SK-N-SH (cell line): ENCODE data around the gene GOLGA8K. TPM values are rescaled to one million over a fixed set of nuclear protein-coding genes. Genes with fewer than 3 reads are reported as not detected.
"Not testable (repeated sequence)": the region's sequence is repeated elsewhere in the genome, so short reads cannot be mapped to it uniquely, and the experiment has no call there.

ENCODE experiments used
- CTCF ChIA-PET: fragments of 300-600, 350-600 bp; formaldehyde crosslinking; extraction: SDS; loops from one replicate; lab custom pipeline; 2021; lab: Yijun Ruan, JAX
- POLR2A ChIA-PET: fragments of 350-600 bp; sonication (Branson Sonifier 250); formaldehyde crosslinking; extraction: SDS; loops from one replicate; lab custom pipeline; 2020; ENCODE audit warnings: antibody characterized with exemption, inconsistent platforms; lab: Yijun Ruan, JAX
- DNase-seq: peaks from one replicate; pipeline ENCODE4 v3.0.0; 2012
- H2AFZ ChIP-seq: fragments of 200-600 bp; sonication (generic); 2 replicates; pipeline ENCODE4 v1.8.1; 2016; ENCODE audit warnings: antibody characterized with exemption, mild to moderate bottlenecking, low read depth
- H3F3A ChIP-seq: fragments of 200-600 bp; sonication (generic); replicated peaks from 2 replicates; pipeline ENCODE3; 2016; ENCODE audit warnings: antibody characterized with exemption, mild to moderate bottlenecking; ENCODE audit not compliant: insufficient read depth
- H3K27ac ChIP-seq, 2 experiments: fragments of 200-500 bp in 1 of 2; fragments of 200-600 bp in 1 of 2; sonication (Bioruptor generic) in 1 of 2; sonication (generic), shearing (Covaris generic) in 1 of 2; 2 replicates each; pipeline versions ENCODE4 v1.5.1 to v1.6.1; 2014 to 2016; ENCODE audit warnings: low read depth in 2 of 2, inconsistent platforms in 1 of 2, low read length in 1 of 2, mild to moderate bottlenecking in 1 of 2, mixed read lengths in 1 of 2
- H3K27me3 ChIP-seq: fragments of 200-600 bp; sonication (generic), shearing (Covaris generic); 2 replicates; pipeline ENCODE4 v1.6.1; 2016; ENCODE audit warnings: mixed run types; ENCODE audit not compliant: insufficient read depth
- H3K36me3 ChIP-seq, 2 experiments: fragments of 200-500 bp in 1 of 2; fragments of 200-600 bp in 1 of 2; sonication (Bioruptor generic) in 1 of 2; sonication (generic) in 1 of 2; replicated peaks in 1 of 2; 2 replicates each; pipeline versions ENCODE3 to v1.5.1; 2014 to 2016; ENCODE audit warnings: low read length in 1 of 2, mild to moderate bottlenecking in 1 of 2; ENCODE audit not compliant: insufficient read depth in 2 of 2, control insufficient read depth in 1 of 2
- H3K4me1 ChIP-seq, 2 experiments: fragments of 200-500 bp in 1 of 2; fragments of 200-600 bp in 1 of 2; sonication (Bioruptor generic) in 1 of 2; sonication (generic), shearing (Covaris generic) in 1 of 2; 2 replicates each; pipeline versions ENCODE4 v1.5.1 to v1.6.1; 2014 to 2016; ENCODE audit warnings: low read depth in 1 of 2, low read length in 1 of 2, mixed run types in 1 of 2; ENCODE audit not compliant: insufficient read depth in 2 of 2, control insufficient read depth in 1 of 2
- H3K4me2 ChIP-seq: fragments of 200-600 bp; sonication (generic), shearing (Covaris generic); 2 replicates; pipeline ENCODE4 v1.6.1; 2017; ENCODE audit warnings: mixed run types
- H3K4me3 ChIP-seq, 2 experiments: fragments of 200-500 bp in 1 of 2; fragments of 200-600 bp in 1 of 2; sonication (Bioruptor generic) in 1 of 2; sonication (generic), shearing (Covaris generic) in 1 of 2; 2 replicates each; pipeline versions ENCODE4 v1.5.1 to v1.8.1; 2014 to 2016; ENCODE audit warnings: low read depth in 2 of 2, inconsistent platforms in 1 of 2, low read length in 1 of 2, mild to moderate bottlenecking in 1 of 2, mixed read lengths in 1 of 2, moderate library complexity in 1 of 2
- H3K79me2 ChIP-seq: fragments of 200-600 bp; sonication (generic); 2 replicates; pipeline ENCODE4 v1.8.1; 2017; ENCODE audit warnings: mild to moderate bottlenecking; ENCODE audit not compliant: insufficient read depth
- H3K9ac ChIP-seq: fragments of 200-600 bp; sonication (generic); 2 replicates; pipeline ENCODE4 v1.6.1; 2017; ENCODE audit warnings: mixed run types
- H3K9me2 ChIP-seq: fragments of 200-600 bp; sonication (generic); 2 replicates; pipeline ENCODE4 v1.6.1; 2017; ENCODE audit warnings: mixed run types
- H3K9me3 ChIP-seq: fragments of 200-600 bp; sonication (generic); 2 replicates; pipeline ENCODE4 v1.6.1; 2017; ENCODE audit warnings: mixed run types, mild to moderate bottlenecking, moderate library complexity
- H4K20me1 ChIP-seq: fragments of 200-600 bp; sonication (generic); 2 replicates; pipeline ENCODE4 v1.6.1; 2017; ENCODE audit warnings: mild to moderate bottlenecking, mixed run types; ENCODE audit not compliant: insufficient read depth
- WGBS: methylation state at CpG from one replicate; pipeline ENCODE4 v1.1.6; 2017; ENCODE audit warnings: low lambda C conversion rate; 5-methylcytosine and 5-hydroxymethylcytosine counted together
- polyA plus RNA-seq, 3 experiments: library from polyadenylated mRNA; depleted of rRNA; stranded (reverse); fragments of >200 nt; gene quantifications; 2 replicates each; pipeline ENCODE4 v1.2.3, GENCODE V29; 2012
- small RNA-seq, 7 experiments: library from RNA; depleted of rRNA; stranded (forward); fragments of <200 nt; gene quantifications; one replicate each; pipeline ENCODE3, GENCODE V24; 2012

Gene GOLGA8K
- polyA plus RNA-seq, 1 of the 3 experiments (the other 2 are of a cell fraction), result 0.08 TPM

- no CpG with 5 or more reads among the region's 31 CpGs for WGBS
- H3F3A ChIP-seq, H2AFZ ChIP-seq, H3K9ac ChIP-seq, CTCF ChIA-PET, H3K27me3 ChIP-seq, POLR2A ChIA-PET, H3K27ac ChIP-seq, H3K9me2 ChIP-seq, H3K36me3 ChIP-seq, H3K4me3 ChIP-seq, H4K20me1 ChIP-seq, H3K4me2 ChIP-seq, H3K79me2 ChIP-seq, H3K9me3 ChIP-seq, H3K4me1 ChIP-seq, DNase-seq: not testable (repeated sequence)
These were observed 56.1 kb downstream of the GOLGA8K start for GRCh38 chr15:32347037-32347436.

DNA sequence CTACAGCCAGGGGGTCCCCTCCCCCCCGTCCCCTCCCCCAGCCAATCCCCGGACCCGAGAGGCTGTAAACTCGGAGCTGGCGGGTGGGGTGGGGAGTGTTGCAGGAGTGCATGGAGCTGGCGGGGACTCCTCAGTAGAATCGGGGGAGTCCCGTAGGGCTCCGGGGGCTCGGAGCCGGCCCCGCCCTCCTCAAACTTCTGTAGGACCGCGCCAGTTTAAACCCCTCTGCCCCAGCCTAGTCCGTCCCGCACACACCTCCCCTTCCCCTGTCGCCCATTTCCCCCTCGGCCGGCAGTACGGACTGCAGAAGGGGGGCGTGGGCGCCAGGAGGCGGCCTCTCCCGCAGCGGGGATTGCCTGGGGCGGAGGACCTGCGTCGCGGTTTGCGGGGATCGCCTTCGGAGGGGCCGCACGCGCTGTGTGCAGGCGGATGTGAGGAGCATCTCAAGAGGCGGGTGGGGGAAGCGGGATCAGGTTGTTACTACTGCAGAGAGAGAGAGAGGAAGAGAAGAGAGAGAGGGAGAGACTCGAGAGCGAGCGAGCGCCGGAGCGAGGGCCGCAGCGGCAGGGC is 57.0 kb downstream of the GOLGA8K start:
- H3K4me2 ChIP-seq, H2AFZ ChIP-seq, H3K9me3 ChIP-seq, H3K4me1 ChIP-seq, H3K4me3 ChIP-seq, H3K27ac ChIP-seq, H3F3A ChIP-seq, H3K9me2 ChIP-seq, CTCF ChIA-PET, H3K27me3 ChIP-seq, POLR2A ChIA-PET, H4K20me1 ChIP-seq, H3K36me3 ChIP-seq, DNase-seq, H3K9ac ChIP-seq, H3K79me2 ChIP-seq: not testable (repeated sequence)
- no CpG with 5 or more reads among the region's 46 CpGs for WGBS

- H3K4me3 ChIP-seq, POLR2A ChIA-PET, H3K79me2 ChIP-seq, DNase-seq, H3K27ac ChIP-seq, H3K27me3 ChIP-seq, H3K36me3 ChIP-seq, H3K4me2 ChIP-seq, H3K9ac ChIP-seq, H4K20me1 ChIP-seq, H3K9me2 ChIP-seq, H2AFZ ChIP-seq, H3K4me1 ChIP-seq, H3K9me3 ChIP-seq, CTCF ChIA-PET, H3F3A ChIP-seq: not testable (repeated sequence)
- no CpG with 5 or more reads among the region's 3 CpGs for WGBS
These were observed 59.2 kb downstream of the GOLGA8K start for GRCh38 chr15:32343921-32344320.

Small RNAs within 50 kb of the gene (small RNA-seq; reads per million reads assigned to genes)
- gene RF00096 (0 reads per million in 7 experiments), gene RN7SL185P (0 to 1.3 (median 0.11) reads per million in 7 experiments), gene RN7SL539P (0 reads per million in 7 experiments)

Other genes with a start within 250 kb of the GOLGA8K start
- 0.26 and 0.31 TPM in 2 replicates for gene GOLGA8O, start 52.3 kb upstream of the GOLGA8K start, polyA plus RNA-seq (2012; rRNA removed)
- 1.2 and 1.6 TPM in 2 replicates for gene GOLGA8N, start 190.2 kb upstream of the GOLGA8K start, polyA plus RNA-seq (2012; rRNA removed)
- 4.5 and 4.8 TPM in 2 replicates for gene ARHGAP11A, start 212.2 kb upstream of the GOLGA8K start, polyA plus RNA-seq (2012; rRNA removed)
- gene SCG5, start 238.4 kb upstream of the GOLGA8K start, polyA plus RNA-seq (2012; rRNA removed), result 10.1 and 11.0 TPM in 2 replicates